SK-N-SH treated with all-trans-retinoic acid at 6 μM for 48 hours (cell line): ENCODE results near the gene SOX6.

ENCODE experiments used
- ATAC-seq: fragments of 200-7000 bp; cut with Tn5 transposase; 3 replicates; pipeline ENCODE4 v1.9.1; 2020; ENCODE audit warnings: mild to moderate bottlenecking, moderate library complexity
- ARNTL ChIP-seq: fragments of 450-650 bp; formaldehyde crosslinking; IDR thresholded peaks from 2 replicates; pipeline ENCODE4 v1.5.0; 2020; ENCODE audit warnings: low read depth, mild to moderate bottlenecking, moderate library complexity, borderline replicate concordance
- BACH2 ChIP-seq: fragments of 250-450 bp; sonication (Bioruptor Pico); IDR thresholded peaks from 2 replicates; pipeline ENCODE4 v1.9.0; 2021; ENCODE audit warnings: mild to moderate bottlenecking, borderline replicate concordance
- CREB5 ChIP-seq: fragments of 250-450 bp; sonication (Bioruptor Pico); IDR thresholded peaks from 2 replicates; pipeline ENCODE4 v1.5.1; 2020; ENCODE audit warnings: low read depth, mild to moderate bottlenecking, moderate library complexity
- CSDC2 ChIP-seq: fragments of 250-450 bp; sonication (Bioruptor Pico); IDR thresholded peaks from 2 replicates; pipeline ENCODE4 v1.5.0; 2020; ENCODE audit warnings: mild to moderate bottlenecking, moderate library complexity
- CSRNP3 ChIP-seq: fragments of 250-450 bp; sonication (Bioruptor Pico); IDR thresholded peaks from 2 replicates; pipeline ENCODE4 v1.5.1; 2021; ENCODE audit warnings: mild to moderate bottlenecking, moderate library complexity
- ESRRG ChIP-seq: fragments of 250-450 bp; sonication (Bioruptor Pico); IDR thresholded peaks from 2 replicates; pipeline ENCODE4 v1.6.1; 2021; ENCODE audit warnings: mild to moderate bottlenecking
- ISL1 ChIP-seq: fragments of 250-450 bp; sonication (Bioruptor Pico); IDR thresholded peaks from 2 replicates; pipeline ENCODE4 v2.1.2; 2022; ENCODE audit warnings: mild to moderate bottlenecking, moderate library complexity
- OSR1 ChIP-seq: fragments of 250-450 bp; sonication (Bioruptor Pico); IDR thresholded peaks from 2 replicates; pipeline ENCODE4 v1.8.0; 2022; ENCODE audit warnings: moderate library complexity, mild to moderate bottlenecking, inconsistent platforms
- PATZ1 ChIP-seq: fragments of 250-450 bp; sonication (Bioruptor Pico); IDR thresholded peaks from 2 replicates; pipeline ENCODE4 v1.8.0; 2020; ENCODE audit warnings: mild to moderate bottlenecking, moderate library complexity, borderline replicate concordance
- POU6F1 ChIP-seq: fragments of 250-450 bp; sonication (Bioruptor Pico); IDR thresholded peaks from 2 replicates; pipeline ENCODE4 v1.8.0; 2021; ENCODE audit warnings: low read depth, mild to moderate bottlenecking, moderate library complexity, borderline replicate concordance
- PPARA ChIP-seq: fragments of 250-450 bp; sonication (Bioruptor Pico); IDR thresholded peaks from 2 replicates; pipeline ENCODE4 v1.5.0; 2020; ENCODE audit warnings: mild to moderate bottlenecking, borderline replicate concordance
- RARB ChIP-seq: fragments of 250-450 bp; sonication (Bioruptor Pico); IDR thresholded peaks from 2 replicates; pipeline ENCODE4 v1.8.0; 2021; ENCODE audit warnings: mild to moderate bottlenecking, moderate library complexity
- SNAI2 ChIP-seq: fragments of 250-450 bp; sonication (Bioruptor Pico); IDR thresholded peaks from 2 replicates; pipeline ENCODE4 v1.5.0; 2020; ENCODE audit warnings: mild to moderate bottlenecking, moderate library complexity
- TCF4 ChIP-seq: fragments of 250-450 bp; sonication (Bioruptor Pico); IDR thresholded peaks from 2 replicates; pipeline ENCODE4 v1.8.0; 2021; ENCODE audit warnings: mild to moderate bottlenecking, moderate library complexity, borderline replicate concordance
- TOX ChIP-seq: fragments of 250-450 bp; sonication (Bioruptor Pico); IDR thresholded peaks from 2 replicates; pipeline ENCODE4 v1.8.0; 2021; ENCODE audit warnings: mild to moderate bottlenecking, moderate library complexity, borderline replicate concordance
- ZC3H10 ChIP-seq: fragments of 250-450 bp; sonication (Bioruptor Pico); IDR thresholded peaks from 2 replicates; pipeline ENCODE4 v1.5.1; 2021; ENCODE audit warnings: mild to moderate bottlenecking, moderate library complexity
- ZFP3 ChIP-seq: fragments of 250-450 bp; sonication (Bioruptor Pico); IDR thresholded peaks from 2 replicates; pipeline ENCODE4 v1.5.0; 2020; ENCODE audit warnings: mild to moderate bottlenecking, moderate library complexity
- ZFP30 ChIP-seq: fragments of 450-650 bp; formaldehyde crosslinking; IDR thresholded peaks from 2 replicates; pipeline ENCODE4 v1.5.0; 2022; ENCODE audit warnings: mild to moderate bottlenecking, moderate library complexity
- ZNF565 ChIP-seq: fragments of 450-650 bp; formaldehyde crosslinking; conservative IDR thresholded peaks from 2 replicates; pipeline ENCODE4 v1.5.0; 2020; ENCODE audit warnings: low read depth, mild to moderate bottlenecking, moderate library complexity
- ZNF70 ChIP-seq: fragments of 450-650 bp; formaldehyde crosslinking; IDR thresholded peaks from 2 replicates; pipeline ENCODE4 v1.5.0; 2020; ENCODE audit warnings: mild to moderate bottlenecking, moderate library complexity
- ZNF8 ChIP-seq: fragments of 450-650 bp; formaldehyde crosslinking; IDR thresholded peaks from 2 replicates; pipeline ENCODE4 v1.5.0; 2020; ENCODE audit warnings: mild to moderate bottlenecking, moderate library complexity
- TF ChIP-seq, protein P1 (sequence below): fragments of 250-450 bp; sonication (Bioruptor Pico); IDR thresholded peaks from 2 replicates; pipeline ENCODE4 v1.5.0; 2020; ENCODE audit warnings: mild to moderate bottlenecking, moderate library complexity

The SOX6 gene

GRCh38 chr11:15970506-15971214 is 385.7 kb downstream of the SOX6 start:
- no peak for TF ChIP-seq OSR1 (CRISPR knock-in tag)
- TF ChIP-seq, protein P1, sequence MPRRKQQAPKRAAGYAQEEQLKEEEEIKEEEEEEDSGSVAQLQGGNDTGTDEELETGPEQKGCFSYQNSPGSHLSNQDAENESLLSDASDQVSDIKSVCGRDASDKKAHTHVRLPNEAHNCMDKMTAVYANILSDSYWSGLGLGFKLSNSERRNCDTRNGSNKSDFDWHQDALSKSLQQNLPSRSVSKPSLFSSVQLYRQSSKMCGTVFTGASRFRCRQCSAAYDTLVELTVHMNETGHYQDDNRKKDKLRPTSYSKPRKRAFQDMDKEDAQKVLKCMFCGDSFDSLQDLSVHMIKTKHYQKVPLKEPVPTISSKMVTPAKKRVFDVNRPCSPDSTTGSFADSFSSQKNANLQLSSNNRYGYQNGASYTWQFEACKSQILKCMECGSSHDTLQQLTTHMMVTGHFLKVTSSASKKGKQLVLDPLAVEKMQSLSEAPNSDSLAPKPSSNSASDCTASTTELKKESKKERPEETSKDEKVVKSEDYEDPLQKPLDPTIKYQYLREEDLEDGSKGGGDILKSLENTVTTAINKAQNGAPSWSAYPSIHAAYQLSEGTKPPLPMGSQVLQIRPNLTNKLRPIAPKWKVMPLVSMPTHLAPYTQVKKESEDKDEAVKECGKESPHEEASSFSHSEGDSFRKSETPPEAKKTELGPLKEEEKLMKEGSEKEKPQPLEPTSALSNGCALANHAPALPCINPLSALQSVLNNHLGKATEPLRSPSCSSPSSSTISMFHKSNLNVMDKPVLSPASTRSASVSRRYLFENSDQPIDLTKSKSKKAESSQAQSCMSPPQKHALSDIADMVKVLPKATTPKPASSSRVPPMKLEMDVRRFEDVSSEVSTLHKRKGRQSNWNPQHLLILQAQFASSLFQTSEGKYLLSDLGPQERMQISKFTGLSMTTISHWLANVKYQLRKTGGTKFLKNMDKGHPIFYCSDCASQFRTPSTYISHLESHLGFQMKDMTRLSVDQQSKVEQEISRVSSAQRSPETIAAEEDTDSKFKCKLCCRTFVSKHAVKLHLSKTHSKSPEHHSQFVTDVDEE (CRISPR knock-in tag), result no peak
- TF ChIP-seq ESRRG (CRISPR knock-in tag), result no peak
- TF ChIP-seq SNAI2 (CRISPR knock-in tag), result no peak
- TF ChIP-seq ARNTL (CRISPR knock-in tag), result no peak
- TF ChIP-seq ZFP30 (CRISPR knock-in tag), result no peak
- no peak for TF ChIP-seq CREB5 (CRISPR knock-in tag)
- TF ChIP-seq ZNF565 (CRISPR knock-in tag), result no peak
- no peak for TF ChIP-seq CSDC2 (CRISPR knock-in tag)
- no peak for TF ChIP-seq ZC3H10
- TF ChIP-seq RARB (CRISPR knock-in tag), result no peak
- TF ChIP-seq PPARA (CRISPR knock-in tag), result no peak
- no peak for TF ChIP-seq ZNF70 (CRISPR knock-in tag)
- TF ChIP-seq ISL1 (CRISPR knock-in tag), result no peak
- ATAC-seq, result no peak

GRCh38 chr11:15969701-15970329 is 386.5 kb downstream of the SOX6 start:
- no peak for TF ChIP-seq TOX (CRISPR knock-in tag)
- no peak for TF ChIP-seq ISL1 (CRISPR knock-in tag)
- TF ChIP-seq TCF4 (CRISPR knock-in tag), result no peak
- TF ChIP-seq PPARA (CRISPR knock-in tag), result no peak
- TF ChIP-seq CSDC2 (CRISPR knock-in tag), result no peak
- no peak for TF ChIP-seq CSRNP3 (CRISPR knock-in tag)
- TF ChIP-seq ZNF565 (CRISPR knock-in tag), result no peak
- no peak for TF ChIP-seq POU6F1 (CRISPR knock-in tag)
- TF ChIP-seq ZC3H10, result no peak
- no peak for TF ChIP-seq ZNF70 (CRISPR knock-in tag)
- TF ChIP-seq RARB (CRISPR knock-in tag), result no peak
- TF ChIP-seq ZNF8 (CRISPR knock-in tag), result no peak
- TF ChIP-seq PATZ1, result no peak
- TF ChIP-seq ZFP3 (CRISPR knock-in tag), result no peak
- TF ChIP-seq OSR1 (CRISPR knock-in tag), result no peak
- TF ChIP-seq SNAI2 (CRISPR knock-in tag), result no peak
- TF ChIP-seq BACH2 (CRISPR knock-in tag), result no peak
- TF ChIP-seq, protein P1 (CRISPR knock-in tag), result no peak
- TF ChIP-seq ZFP30 (CRISPR knock-in tag), result no peak
- no peak for TF ChIP-seq CREB5 (CRISPR knock-in tag)
- ATAC-seq, result no peak; the same call in 2 of the 3 replicates
